Peyer's patch (tissue), 4 donors: Measurements from ENCODE around the gene AP2B1.

ENCODE experiments used
- POLR2A ChIP-seq, 2 donors: fragments of 450-650 bp; IDR thresholded peaks; one replicate each; pipeline ENCODE4 v1.5.1; 2017; ENCODE audit warnings: antibody characterized with exemption in 2 of 2, mild to moderate bottlenecking in 2 of 2, moderate library complexity in 2 of 2
- TF ChIP-seq, protein P1 (sequence below), 6 experiments: fragments of 450-650 bp in 4 of 6; fragments of 200-600 bp in 2 of 6; sonication (generic) in 1 of 6; IDR thresholded peaks; one replicate each; pipeline ENCODE4 v1.5.1; 2017 to 2019; ENCODE audit warnings: antibody characterized with exemption in 6 of 6, mild to moderate bottlenecking in 3 of 6, moderate library complexity in 1 of 6

DNA sequence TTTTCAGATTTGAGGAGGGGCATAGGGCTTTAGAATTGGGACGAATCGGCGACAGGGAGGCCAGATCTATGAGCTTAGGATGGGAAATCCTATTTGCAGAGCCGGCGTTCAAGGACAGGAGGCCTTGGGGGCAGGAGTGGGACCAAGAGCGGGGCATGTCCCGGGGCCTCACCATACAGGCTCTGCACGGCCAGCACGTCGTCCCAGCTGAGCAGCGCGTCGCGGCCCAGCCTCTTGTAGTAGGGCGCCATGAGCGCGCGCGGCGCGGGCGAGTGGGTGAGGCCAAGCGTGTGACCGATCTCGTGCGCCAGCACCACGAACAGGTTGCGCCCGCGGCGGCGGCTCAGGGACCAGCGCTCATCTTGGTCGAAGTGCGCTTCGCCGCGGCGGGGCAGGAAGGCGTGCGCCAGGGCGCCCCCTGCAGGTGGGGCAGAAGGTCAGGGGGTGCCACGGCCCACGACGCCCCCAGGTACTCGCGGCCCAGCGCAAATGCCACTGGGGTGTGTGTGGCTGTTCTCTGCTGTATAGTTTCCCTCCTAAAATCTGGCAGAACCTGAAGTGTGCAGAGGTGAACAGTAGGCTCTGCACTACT, 182.9 kb downstream of the AP2B1 start:
- TF ChIP-seq, protein P1, sequence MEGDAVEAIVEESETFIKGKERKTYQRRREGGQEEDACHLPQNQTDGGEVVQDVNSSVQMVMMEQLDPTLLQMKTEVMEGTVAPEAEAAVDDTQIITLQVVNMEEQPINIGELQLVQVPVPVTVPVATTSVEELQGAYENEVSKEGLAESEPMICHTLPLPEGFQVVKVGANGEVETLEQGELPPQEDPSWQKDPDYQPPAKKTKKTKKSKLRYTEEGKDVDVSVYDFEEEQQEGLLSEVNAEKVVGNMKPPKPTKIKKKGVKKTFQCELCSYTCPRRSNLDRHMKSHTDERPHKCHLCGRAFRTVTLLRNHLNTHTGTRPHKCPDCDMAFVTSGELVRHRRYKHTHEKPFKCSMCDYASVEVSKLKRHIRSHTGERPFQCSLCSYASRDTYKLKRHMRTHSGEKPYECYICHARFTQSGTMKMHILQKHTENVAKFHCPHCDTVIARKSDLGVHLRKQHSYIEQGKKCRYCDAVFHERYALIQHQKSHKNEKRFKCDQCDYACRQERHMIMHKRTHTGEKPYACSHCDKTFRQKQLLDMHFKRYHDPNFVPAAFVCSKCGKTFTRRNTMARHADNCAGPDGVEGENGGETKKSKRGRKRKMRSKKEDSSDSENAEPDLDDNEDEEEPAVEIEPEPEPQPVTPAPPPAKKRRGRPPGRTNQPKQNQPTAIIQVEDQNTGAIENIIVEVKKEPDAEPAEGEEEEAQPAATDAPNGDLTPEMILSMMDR (IDR thresholded peaks at IDR 0.05), result peak in 1 of 6 experiments; percentile 4
- no peak for TF ChIP-seq POLR2A (IDR thresholded peaks at IDR 0.05)
